HTR-8/SVneo (cell line): ENCODE results near the gene PI4K2A.
"Not testable (repeated sequence)": the region's sequence is repeated elsewhere in the genome, so short reads cannot be mapped to it uniquely, and the experiment has no call there.

ENCODE experiments used
- DNase-seq: peaks from one replicate; pipeline ENCODE4 v3.0.0; 2011; ENCODE audit warnings: low spot score, mixed read lengths; ENCODE audit not compliant: insufficient read length
- FAIRE-seq: peaks from 2 replicates; lab custom pipeline; 2011; peaks lifted over from hg19 to GRCh38; lab: Jason Lieb, UNC

PI4K2A gene

GRCh38 chr10:97629289-97629688 is 11.2 kb upstream of the PI4K2A start:
- FAIRE-seq, result no peak
- no peak for DNase-seq

- DNase-seq (no peak), FAIRE-seq (no peak)
Observed at GRCh38 chr10:97631098-97631497, 9.4 kb upstream of the PI4K2A start.

GRCh38 chr10:97632949-97633884 is 7.3 kb upstream of the PI4K2A start, which contains the start of gene MORN4:
Gene MORN4 (minus strand): TSS chr10:97633500. CDS start chr10:97619653, 13,847 bp downstream.
- DNase-seq, result peak; percentile 95
- peak; percentile 93 for FAIRE-seq

GRCh38 chr10:97633921-97634320 is 6.5 kb upstream of the PI4K2A start:
- DNase-seq (no peak), FAIRE-seq (no peak)

GRCh38 chr10:97635577-97635976 is 4.9 kb upstream of the PI4K2A start:
- DNase-seq, result no peak
- no peak for FAIRE-seq

- not testable (repeated sequence) for FAIRE-seq, DNase-seq
Observed at GRCh38 chr10:97639090-97639489, 1.4 kb upstream of the PI4K2A start.

GRCh38 chr10:97640868-97641811 is 669 bp downstream of the PI4K2A start:
- DNase-seq (no peak), FAIRE-seq (no peak)

- not testable (repeated sequence) for FAIRE-seq, DNase-seq
Observed at GRCh38 chr10:97642471-97643159, 2.1 kb downstream of the PI4K2A start.

GRCh38 chr10:97643441-97643985 is 3.0 kb downstream of the PI4K2A start:
- no peak for FAIRE-seq
- DNase-seq, result no peak

GRCh38 chr10:97644936-97645335 is 4.5 kb downstream of the PI4K2A start:
- no peak for DNase-seq

GRCh38 chr10:97647556-97647955 is 7.1 kb downstream of the PI4K2A start:
- DNase-seq, result no peak
- FAIRE-seq, result no peak

More at GRCh38 chr10:97644936-97645335, 4.5 kb downstream of the PI4K2A start:
- FAIRE-seq, result no peak

- FAIRE-seq (peak; percentile 92), DNase-seq (peak; percentile 85)
Observed at GRCh38 chr10:97648562-97649404, 8.3 kb downstream of the PI4K2A start.

- FAIRE-seq, DNase-seq: not testable (repeated sequence)
Observed at GRCh38 chr10:97649405-97649750, 8.9 kb downstream of the PI4K2A start.

GRCh38 chr10:97650726-97651125 is 10.3 kb downstream of the PI4K2A start:
- no peak for FAIRE-seq
- no peak for DNase-seq

- no peak for DNase-seq
- no peak for FAIRE-seq
Observed at GRCh38 chr10:97651773-97652172, 11.3 kb downstream of the PI4K2A start.

GRCh38 chr10:97656777-97657176 is 16.3 kb downstream of the PI4K2A start:
- DNase-seq (no peak), FAIRE-seq (no peak)

- no peak for FAIRE-seq
- no peak for DNase-seq
Observed at GRCh38 chr10:97659589-97659988, 19.1 kb downstream of the PI4K2A start.

GRCh38 chr10:97664282-97664850 is 23.9 kb downstream of the PI4K2A start:
- FAIRE-seq, result no peak
- DNase-seq, result no peak

- DNase-seq (no peak), FAIRE-seq (no peak)
Observed at GRCh38 chr10:97666992-97667391, 26.5 kb downstream of the PI4K2A start.
